HG02852 (cell line): ENCODE measurements around the gene AAK1.
A peak's percentile ranks its signal among the peaks of the same experiment; 100 is the strongest.
"Not testable (repeated sequence)": the region's sequence is repeated elsewhere in the genome, so short reads cannot be mapped to it uniquely, and the experiment has no call there.

Source experiments
- ATAC-seq: cut with Tn5 transposase; IDR thresholded peaks from one replicate; pipeline ENCODE4 v1.9.1; 2021; ENCODE audit warnings: mild to moderate bottlenecking, moderate library complexity; ENCODE audit not compliant: unreplicated experiment

AAK1 gene

DNA sequence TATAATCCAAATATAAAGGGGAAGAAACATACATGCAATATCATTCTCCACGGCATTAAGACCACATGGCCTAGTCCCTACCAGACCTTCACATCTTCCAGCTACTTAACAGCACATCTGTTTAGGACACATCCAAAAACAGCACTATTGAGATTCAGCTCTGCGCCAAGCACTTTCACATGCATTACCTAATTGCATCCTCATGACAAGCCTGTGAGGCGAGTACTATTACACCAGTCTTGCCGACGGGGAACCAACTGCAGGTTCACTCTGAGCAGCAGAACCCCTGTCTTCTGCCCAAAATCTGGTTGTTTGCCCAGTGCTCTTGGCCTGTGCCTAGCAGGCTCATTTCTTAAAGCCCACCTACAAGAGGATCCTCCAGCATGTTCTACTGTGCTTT is 66.7 kb downstream of the AAK1 start:
- ATAC-seq: no peak

DNA sequence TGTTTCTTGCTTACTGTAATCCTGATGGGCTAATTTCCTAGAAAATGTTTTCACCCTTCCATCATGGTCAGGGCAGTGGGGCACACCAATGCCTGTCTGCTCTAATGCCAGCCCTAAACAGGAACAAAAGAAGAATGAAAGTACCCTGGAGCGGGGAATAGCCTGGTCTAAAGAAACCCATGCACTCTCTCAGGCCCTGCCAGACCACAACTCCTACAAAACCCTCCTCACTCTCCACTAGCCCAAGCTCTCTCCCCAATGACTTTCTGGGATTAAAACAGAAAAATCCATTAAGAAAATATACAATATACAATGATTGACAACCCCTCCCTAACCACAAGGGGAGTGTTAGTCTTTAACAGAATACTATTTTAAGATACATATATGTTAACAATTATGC is 67.6 kb downstream of the AAK1 start:
- no peak for ATAC-seq

DNA sequence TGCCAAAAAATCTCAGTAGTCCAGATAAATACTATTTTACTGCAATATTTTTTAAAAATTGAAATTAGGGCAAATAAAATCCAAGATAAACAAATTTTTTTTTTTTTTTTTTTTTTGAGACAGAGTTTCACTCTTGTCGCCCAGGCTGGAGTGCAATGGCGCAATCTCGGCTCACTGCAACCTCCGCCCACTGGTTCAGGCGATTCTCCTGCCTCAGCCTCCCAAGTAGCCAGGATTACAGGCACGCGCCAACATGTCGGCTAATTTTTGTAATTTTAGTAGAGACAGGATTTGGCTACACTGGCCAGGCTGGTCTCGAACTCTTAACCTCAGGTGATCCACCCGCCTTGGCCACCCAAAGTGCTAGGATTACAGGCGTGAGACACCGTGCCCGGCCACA is 68.2 kb downstream of the AAK1 start:
- ATAC-seq: not testable (repeated sequence)

- ATAC-seq: no peak
Measured at GRCh38 chr2:69572641-69573040, 70.9 kb downstream of the AAK1 start.

DNA sequence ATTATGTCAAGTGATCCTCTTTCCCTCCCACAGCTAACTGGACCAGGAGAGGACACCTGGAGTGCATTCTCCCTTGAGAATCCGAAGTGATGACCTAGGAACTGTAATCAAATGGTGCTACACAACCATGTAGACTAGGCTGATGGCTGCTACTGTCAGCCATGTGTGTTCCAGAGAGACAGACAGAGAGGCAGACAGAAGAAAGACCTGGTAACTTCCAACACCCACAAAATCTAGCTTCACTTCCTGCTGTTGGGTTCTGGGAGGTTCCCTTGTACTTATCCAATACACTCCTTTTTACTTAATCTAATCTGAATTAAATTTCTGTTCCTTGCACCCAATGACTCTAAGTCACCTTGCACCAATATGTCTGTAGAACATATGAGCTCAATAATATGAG is 72.3 kb downstream of the AAK1 start:
- no peak for ATAC-seq

DNA sequence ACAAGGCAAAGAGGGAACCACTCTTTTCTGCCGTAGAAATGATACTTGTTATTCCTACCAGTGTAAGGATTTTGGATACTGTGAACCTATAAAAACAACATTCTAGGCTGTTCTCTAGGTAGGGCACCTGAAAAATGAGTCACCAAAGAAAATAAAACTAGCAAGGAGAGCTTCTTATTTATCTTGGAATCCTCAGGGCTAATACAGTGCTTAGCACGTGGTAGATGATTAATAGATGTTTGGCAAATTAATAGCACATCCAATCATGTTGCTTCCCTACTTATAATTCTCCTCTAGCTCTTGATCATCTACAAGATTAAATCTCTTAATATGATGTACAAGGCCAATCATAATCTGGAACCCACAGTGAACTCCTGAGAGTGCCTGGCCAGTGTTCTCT is 73.1 kb downstream of the AAK1 start:
- ATAC-seq: no peak

- no peak for ATAC-seq
Measured at GRCh38 chr2:69567909-69568300, 75.6 kb downstream of the AAK1 start.

GRCh38 chr2:69567157-69567908 is 76.2 kb downstream of the AAK1 start:
- ATAC-seq: no peak

DNA sequence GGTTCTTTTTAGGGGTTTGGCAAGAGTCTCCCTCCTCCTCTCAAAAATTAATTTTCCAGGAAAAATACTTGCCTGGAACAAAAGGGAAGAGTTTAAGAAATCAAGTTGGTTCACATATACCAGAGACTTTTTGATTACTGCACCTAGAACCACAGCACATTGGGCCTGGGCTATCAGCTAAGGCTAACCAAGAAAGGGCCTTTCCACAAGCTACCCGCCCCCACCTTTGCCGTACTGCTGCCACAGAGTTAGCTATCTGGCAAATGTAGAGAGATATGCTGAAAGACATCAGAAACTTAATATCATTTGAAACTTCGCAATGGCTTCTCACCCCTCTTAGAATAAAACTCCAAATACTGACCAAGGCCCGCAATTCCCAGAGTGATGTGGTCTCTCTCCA is 76.9 kb downstream of the AAK1 start:
- ATAC-seq: no peak

DNA sequence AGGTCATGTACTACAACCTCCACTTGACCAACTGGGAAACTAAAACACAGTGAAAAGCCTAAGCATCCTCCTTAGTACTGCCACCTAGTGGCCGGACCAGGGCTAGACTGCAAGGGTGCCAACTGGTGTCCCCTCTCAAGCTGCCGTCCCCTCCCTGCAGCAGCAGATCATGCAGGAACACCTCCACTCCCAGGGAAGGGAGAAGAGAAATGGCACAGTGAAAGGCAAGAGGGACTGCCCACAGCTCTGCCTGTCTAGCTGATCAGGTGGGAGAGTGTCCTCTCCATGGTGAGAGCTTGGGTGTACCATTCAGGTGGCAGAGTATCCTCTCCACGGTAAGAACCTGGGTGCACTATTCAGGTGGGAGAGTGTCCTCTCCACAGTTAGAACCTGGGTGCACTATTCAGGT is 78.1 kb downstream of the AAK1 start:
- ATAC-seq: no peak

GRCh38 chr2:69564604-69565003 is 78.9 kb downstream of the AAK1 start:
- ATAC-seq: no peak

DNA sequence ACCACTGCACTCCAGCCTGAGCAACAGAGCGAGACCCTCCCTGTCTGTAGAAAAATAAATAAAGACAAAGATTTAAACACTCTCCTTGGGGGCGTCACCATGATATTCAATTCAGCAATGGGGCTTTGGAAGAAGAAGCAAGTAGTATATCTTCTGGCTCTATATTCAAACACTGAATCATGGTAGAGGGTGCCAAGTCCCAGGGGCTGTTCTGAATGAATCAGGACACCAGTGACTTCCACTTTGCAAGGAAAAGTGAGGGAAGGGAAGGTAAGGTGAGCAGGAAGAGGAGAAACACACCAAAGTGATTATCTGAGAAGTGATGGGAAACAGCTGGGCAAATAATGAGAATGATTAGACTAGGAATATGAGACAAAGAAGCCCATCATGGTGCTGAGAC is 80.5 kb downstream of the AAK1 start:
- no peak for ATAC-seq

- ATAC-seq: no peak
Measured at GRCh38 chr2:69561101-69561500, 82.4 kb downstream of the AAK1 start.

- ATAC-seq: no peak
Measured at GRCh38 chr2:69560147-69560482, 83.4 kb downstream of the AAK1 start.

DNA sequence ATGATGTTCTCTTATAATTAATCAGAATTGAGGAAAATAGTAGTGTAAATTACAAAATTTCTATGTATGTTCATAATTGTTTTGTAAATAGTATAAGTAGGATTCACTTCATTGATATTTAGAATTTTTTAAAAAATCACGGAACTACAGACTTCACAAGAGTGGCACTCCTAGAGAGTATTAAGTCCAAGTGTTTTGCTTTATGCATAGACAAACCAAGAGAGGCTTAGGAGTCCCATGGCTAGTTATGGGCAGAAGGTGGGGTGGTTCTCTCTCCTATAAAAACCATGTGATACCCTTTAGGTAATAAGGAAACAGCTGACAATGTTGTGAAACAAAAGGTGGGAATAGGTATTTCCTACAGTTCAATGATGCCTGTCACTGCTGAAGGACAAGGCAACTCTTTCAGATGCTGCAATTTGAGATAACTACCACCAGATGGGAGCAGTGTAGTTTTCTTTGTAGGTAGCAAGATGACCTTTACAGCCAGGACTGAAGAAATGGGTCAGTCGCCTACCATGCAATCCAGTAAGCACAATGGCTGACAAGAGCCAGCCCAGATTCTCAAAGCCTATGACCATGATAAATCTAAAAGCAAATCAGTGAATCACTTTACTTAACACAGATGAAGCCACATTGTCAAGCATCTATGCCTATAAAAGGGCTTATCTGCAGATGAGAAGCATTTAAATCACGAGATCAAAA is 83.9 kb downstream of the AAK1 start:
- ATAC-seq: no peak

DNA sequence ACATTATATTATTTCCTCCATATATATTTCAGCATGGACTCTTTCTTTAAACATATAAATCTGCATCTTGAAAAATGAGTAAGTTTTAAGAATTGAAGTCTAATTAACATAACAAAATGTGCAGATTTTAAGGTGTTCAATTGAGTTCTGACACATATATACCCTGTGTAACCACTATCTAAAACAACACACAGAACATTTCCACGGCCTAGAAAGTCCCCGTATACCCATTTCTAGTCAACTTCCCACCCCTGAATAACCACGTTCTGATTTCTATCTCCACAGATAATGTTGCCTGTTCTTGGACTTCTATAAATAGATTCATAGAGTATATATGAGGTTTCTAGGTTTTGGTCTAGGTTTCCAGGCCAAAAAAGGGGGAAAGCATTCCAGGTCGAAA is 87.5 kb downstream of the AAK1 start:
- ATAC-seq: no peak

DNA sequence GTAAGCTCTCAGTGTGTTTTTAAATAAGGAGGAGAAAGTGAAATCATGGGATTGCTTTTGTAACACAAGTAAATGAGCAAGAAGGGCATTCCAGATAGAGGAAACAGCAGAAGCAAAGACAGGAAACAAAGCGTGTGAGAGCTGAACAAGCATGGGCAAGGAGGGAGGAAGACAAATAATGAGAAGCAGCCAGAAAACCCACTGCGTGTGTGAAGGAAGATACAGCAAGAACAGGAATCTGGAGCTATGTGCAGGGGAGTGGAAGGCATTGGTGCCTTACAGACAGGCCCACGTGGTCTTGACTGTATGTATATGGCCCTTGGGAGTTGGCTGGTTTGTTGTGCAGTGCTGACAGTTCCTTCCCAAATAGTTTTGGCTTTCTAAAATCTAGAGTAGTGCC is 88.6 kb downstream of the AAK1 start:
- peak; percentile 54 for ATAC-seq

- peak; percentile 17 for ATAC-seq
Measured at GRCh38 chr2:69554568-69554967, 89.0 kb downstream of the AAK1 start.

GRCh38 chr2:69553991-69554390 is 89.5 kb downstream of the AAK1 start:
- no peak for ATAC-seq

- not testable (repeated sequence) for ATAC-seq
Measured at GRCh38 chr2:69550511-69550910, 93.0 kb downstream of the AAK1 start.

DNA sequence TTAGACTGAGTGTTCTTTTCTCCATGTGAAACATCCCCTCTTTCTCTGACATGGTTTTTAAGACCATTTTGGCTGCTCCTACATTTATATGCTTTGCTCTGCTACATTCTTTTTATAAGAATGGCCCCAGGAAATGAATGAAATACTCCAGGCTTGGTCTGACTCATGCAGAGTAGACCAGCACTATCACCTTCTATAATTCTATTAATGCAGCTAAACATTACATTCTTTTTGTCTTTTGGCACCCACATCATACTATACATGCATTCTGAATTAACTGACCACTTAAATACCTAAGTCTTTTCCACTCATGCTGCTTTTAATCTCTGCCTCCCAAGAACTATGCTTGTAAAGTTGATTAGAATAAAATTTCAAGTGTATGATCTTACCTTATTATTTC is 94.1 kb downstream of the AAK1 start:
- no peak for ATAC-seq

- no peak for ATAC-seq
Measured at GRCh38 chr2:69547984-69548715, 95.4 kb downstream of the AAK1 start.
